ENCODE results near the gene MRPL45.
"Not testable (repeated sequence)": the region's sequence is repeated elsewhere in the genome, so short reads cannot be mapped to it uniquely, and the experiment has no call there.

Gene MRPL45

DNA sequence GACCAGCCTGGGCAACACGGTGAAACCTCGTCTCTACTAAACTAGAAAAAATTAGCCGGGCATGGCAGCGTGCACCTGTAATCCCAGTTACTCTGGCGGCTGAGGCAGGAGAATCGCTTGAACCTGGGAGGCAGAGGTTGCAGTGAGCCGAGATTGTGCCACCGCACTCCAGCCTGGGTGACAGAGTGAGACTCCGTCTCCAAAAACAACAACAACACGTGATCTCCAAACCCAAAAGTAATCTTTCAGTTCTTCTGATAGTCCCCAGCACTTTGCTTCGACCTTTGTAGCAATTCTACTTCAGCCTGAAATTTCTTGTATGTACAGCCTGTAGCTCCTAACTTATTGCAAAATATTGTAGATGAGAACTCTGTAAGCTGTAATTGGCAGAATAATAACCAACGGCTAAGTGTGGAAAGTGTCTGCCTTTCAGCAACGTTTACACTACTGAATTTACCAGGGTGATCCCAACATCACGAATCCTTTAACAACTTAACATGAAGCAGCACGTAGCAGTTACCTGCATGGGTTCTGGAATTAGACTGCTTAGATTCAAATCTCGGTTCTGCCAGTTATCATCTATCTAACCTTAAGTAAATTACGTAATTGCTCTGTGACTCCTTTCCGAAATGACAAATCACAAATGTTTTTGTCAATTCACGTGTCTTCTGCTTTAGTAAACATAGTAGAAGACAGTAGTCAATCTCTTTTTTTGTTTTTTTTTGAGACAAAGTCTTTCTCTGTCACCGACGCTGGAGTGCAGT lies 1.2 kb upstream of the MRPL45 start:
- not testable (repeated sequence) for H3K27me3 ChIP-seq (ENCODE audit: insufficient read depth, low read length); H3K36me3 ChIP-seq (ENCODE audit: insufficient read depth, low read length); H3K9me3 ChIP-seq (ENCODE audit: low read length); H3K4me3 ChIP-seq (ENCODE audit: low read length); H2AFZ ChIP-seq (ENCODE audit: low read depth, low read length); H3K4me1 ChIP-seq (ENCODE audit: insufficient read depth, low read length)

DNA sequence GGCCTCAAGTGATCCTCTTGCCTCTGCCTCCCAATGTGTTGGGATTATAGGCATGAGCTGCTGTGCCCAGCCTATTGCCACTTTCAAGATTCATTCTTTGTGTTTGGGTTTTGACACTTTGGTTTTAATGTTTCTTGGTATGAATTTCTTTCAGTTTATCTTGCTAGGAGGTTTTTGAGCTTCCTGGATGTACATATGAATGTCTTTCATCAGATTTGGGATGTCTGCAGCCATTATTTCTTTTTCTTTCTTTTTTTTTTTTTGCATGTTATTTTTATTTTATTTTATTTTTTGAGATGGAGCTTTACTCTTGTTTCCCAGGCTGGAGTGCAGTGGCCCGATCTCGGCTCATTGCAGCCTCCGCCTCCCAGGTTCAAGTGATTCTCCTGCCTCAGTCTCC lies 18.5 kb downstream of the MRPL45 start:
- Histone ChIP-seq H3K27me3 (ENCODE audit: insufficient read depth, low read length) (no peaks in the 10 kb centered on the region), H3K36me3 (ENCODE audit: insufficient read depth, low read length) (peaks cover 23% of the 10 kb centered on the region), H3K4me3 (ENCODE audit: low read length) (no peak overlapping the region), H3K9me3 (ENCODE audit: low read length) (no peaks in the 10 kb centered on the region), H3K4me1 (ENCODE audit: insufficient read depth, low read length) (no peaks in the 10 kb centered on the region), H2AFZ (ENCODE audit: low read depth, low read length) (no peak overlapping the region)

DNA sequence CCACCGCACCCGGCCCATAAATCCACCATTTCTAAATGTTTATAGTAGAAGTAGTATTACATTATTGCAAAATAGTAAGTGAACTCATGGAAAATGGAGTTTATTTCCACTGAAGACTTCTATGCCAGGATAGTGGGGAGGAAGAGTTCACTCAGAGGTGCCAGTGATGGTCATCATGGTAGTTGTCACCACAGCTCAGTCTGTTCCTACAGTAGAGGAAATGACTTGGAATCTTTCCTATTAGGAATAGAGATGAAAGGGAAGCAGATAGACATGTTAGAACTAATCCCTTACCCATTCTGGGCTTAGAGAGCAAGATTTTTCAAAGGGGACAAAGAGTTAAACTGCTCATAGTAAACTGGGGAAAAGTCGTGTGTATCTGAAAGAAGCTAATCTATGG lies 20.1 kb downstream of the MRPL45 start:
- Histone ChIP-seq H3K4me1 (ENCODE audit: insufficient read depth, low read length) (no peaks in the 10 kb centered on the region), H3K4me3 (ENCODE audit: low read length) (no peak overlapping the region), H3K36me3 (ENCODE audit: insufficient read depth, low read length) (peaks cover 27% of the 10 kb centered on the region), H3K9me3 (ENCODE audit: low read length) (no peaks in the 10 kb centered on the region), H3K27me3 (ENCODE audit: insufficient read depth, low read length) (no peaks in the 10 kb centered on the region), H2AFZ (ENCODE audit: low read depth, low read length) (no peak overlapping the region)

DNA sequence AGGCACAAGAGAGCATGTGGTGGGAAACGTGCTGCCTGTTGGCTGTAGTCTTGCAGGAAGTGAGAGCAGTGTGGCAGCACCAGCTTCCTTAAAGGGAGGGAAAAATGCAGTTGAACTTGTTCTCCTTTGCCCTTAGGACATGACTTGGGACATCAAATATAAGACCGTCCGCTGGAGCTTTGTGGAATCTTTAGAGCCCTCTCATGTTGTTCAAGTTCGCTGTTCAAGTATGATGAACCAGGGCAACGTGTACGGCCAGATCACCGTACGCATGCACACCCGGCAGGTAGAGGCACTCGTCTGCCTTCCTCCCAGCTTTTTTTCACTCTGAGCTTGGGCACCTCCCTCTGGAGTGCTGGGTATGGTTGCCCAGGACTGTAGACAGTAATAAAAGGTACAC lies 23.5 kb downstream of the MRPL45 start:
- Histone ChIP-seq H3K9me3 (ENCODE audit: low read length) (no peaks in the 10 kb centered on the region), H3K27me3 (ENCODE audit: insufficient read depth, low read length) (no peaks in the 10 kb centered on the region), H2AFZ (ENCODE audit: low read depth, low read length) (no peak overlapping the region), H3K4me1 (ENCODE audit: insufficient read depth, low read length) (peaks cover 10% of the 10 kb centered on the region), H3K4me3 (ENCODE audit: low read length) (no peak overlapping the region), H3K36me3 (ENCODE audit: insufficient read depth, low read length) (peaks cover 31% of the 10 kb centered on the region)

DNA sequence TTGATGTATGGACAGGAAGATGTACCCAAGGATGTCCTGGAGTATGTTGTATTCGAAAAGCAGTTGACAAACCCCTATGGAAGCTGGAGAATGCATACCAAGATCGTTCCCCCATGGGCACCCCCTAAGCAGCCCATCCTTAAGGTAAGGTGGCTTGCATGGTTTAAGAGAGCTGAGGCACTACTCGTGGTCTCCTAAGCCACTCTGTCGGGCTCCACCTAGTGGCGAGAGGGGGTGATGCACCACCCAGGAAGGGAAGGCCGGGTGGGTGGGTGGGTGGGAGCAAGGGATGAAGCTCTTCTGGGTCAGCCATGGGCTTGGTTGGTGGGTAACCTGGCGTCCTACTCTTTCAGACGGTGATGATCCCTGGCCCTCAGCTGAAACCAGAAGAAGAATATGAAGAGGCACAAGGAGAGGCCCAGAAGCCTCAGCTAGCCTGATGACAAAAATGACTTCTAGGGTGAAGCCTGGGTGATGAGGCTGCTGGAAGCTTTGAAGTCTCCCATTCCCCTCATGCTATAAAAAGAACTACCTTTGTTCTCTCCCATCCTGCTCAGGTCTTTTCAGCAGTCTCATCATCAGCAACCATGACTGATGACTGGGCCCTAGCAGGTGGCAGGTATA lies 25.3 kb downstream of the MRPL45 start:
- no peak overlapping the region for H2AFZ ChIP-seq (ENCODE audit: low read depth, low read length)
- H3K36me3 ChIP-seq (ENCODE audit: insufficient read depth, low read length) = peaks cover 23% of the 10 kb centered on the region
- H3K27me3 ChIP-seq (ENCODE audit: insufficient read depth, low read length) = no peaks in the 10 kb centered on the region
- no peak overlapping the region for H3K4me3 ChIP-seq (ENCODE audit: low read length)
- no peaks in the 10 kb centered on the region for H3K9me3 ChIP-seq (ENCODE audit: low read length)
- H3K4me1 ChIP-seq (ENCODE audit: insufficient read depth, low read length) = peaks cover 10% of the 10 kb centered on the region

DNA sequence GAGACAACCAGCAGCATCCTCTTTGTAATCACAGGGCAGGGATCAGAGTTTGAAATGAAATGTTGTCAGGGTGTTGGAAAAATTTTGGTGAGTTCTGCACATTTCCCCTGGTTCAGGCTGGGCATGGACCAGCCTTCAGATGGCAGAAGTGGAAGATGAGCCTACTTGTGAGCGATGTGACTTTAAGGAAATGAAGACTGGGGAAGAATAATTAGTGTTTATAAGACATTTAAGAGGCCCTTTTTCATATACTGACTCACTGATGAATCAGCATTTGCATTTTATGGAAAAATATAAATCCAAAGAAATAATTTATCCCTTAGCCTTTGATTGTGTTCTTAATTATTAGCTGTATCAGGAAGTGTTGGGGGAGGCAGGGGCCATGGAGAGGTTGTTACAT lies 25.9 kb downstream of the MRPL45 start:
- Histone ChIP-seq H2AFZ (ENCODE audit: low read depth, low read length) (no peak overlapping the region), H3K4me1 (ENCODE audit: insufficient read depth, low read length) (peaks cover 10% of the 10 kb centered on the region), H3K4me3 (ENCODE audit: low read length) (no peak overlapping the region), H3K27me3 (ENCODE audit: insufficient read depth, low read length) (no peaks in the 10 kb centered on the region), H3K36me3 (ENCODE audit: insufficient read depth, low read length) (peaks cover 23% of the 10 kb centered on the region), H3K9me3 (ENCODE audit: low read length) (no peaks in the 10 kb centered on the region)

DNA sequence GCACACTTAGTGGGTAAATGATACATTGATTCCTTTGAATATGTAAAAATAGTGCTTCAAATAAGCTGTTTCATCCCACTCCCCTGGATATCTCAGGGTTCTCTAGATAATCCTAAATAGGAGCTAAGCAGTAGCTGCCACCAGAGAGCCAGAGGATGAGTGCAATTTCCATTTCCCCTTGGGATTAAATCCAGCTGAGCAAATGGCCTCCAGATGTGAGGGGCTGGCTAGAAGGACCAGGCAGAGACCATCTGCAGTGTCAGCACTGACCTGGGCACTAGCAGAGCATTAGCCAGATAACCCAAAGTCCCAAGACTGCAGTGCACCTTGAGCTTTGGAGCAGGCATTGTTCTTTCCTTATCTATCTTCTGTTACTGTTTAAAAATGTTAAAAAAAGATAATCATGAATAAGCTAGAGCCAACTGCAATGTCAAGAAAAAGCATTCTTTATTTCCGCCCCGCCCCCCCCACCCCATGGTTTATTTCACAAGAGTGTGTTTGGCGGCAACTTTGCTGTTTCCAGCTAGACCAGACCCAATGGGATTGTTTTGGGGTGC lies 27.3 kb downstream of the MRPL45 start:
- Histone ChIP-seq H3K27me3 (ENCODE audit: insufficient read depth, low read length) (no peaks in the 10 kb centered on the region), H2AFZ (ENCODE audit: low read depth, low read length) (no peak overlapping the region), H3K4me3 (ENCODE audit: low read length) (no peak overlapping the region), H3K4me1 (ENCODE audit: insufficient read depth, low read length) (peaks cover 10% of the 10 kb centered on the region), H3K36me3 (ENCODE audit: insufficient read depth, low read length) (peaks cover 23% of the 10 kb centered on the region), H3K9me3 (ENCODE audit: low read length) (no peaks in the 10 kb centered on the region)

DNA sequence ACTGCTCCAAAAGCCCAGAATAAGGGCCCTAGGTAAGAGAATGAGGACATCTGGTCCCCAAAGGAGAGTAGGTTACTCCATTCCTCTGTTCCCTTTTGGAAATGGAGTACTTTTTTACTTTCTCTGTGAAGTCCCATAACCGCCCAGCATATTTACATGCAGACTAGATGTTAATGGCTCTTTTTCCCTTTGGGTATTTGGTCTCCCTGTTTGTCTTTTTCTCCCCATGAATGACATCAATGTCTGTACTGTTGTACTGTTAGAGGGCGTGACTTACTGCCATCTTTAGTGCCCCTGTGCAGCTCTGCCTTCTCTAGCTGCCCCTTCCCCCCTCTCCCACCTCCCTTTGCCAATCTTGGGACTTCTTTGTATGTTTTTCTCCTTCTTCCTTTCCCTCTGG lies 27.8 kb downstream of the MRPL45 start:
- peaks cover 23% of the 10 kb centered on the region for H3K36me3 ChIP-seq (ENCODE audit: insufficient read depth, low read length)
- H2AFZ ChIP-seq (ENCODE audit: low read depth, low read length) = no peak overlapping the region
- no peak overlapping the region for H3K4me3 ChIP-seq (ENCODE audit: low read length)
- peaks cover 10% of the 10 kb centered on the region for H3K4me1 ChIP-seq (ENCODE audit: insufficient read depth, low read length)
- no peaks in the 10 kb centered on the region for H3K27me3 ChIP-seq (ENCODE audit: insufficient read depth, low read length)
- H3K9me3 ChIP-seq (ENCODE audit: low read length) = no peaks in the 10 kb centered on the region

DNA sequence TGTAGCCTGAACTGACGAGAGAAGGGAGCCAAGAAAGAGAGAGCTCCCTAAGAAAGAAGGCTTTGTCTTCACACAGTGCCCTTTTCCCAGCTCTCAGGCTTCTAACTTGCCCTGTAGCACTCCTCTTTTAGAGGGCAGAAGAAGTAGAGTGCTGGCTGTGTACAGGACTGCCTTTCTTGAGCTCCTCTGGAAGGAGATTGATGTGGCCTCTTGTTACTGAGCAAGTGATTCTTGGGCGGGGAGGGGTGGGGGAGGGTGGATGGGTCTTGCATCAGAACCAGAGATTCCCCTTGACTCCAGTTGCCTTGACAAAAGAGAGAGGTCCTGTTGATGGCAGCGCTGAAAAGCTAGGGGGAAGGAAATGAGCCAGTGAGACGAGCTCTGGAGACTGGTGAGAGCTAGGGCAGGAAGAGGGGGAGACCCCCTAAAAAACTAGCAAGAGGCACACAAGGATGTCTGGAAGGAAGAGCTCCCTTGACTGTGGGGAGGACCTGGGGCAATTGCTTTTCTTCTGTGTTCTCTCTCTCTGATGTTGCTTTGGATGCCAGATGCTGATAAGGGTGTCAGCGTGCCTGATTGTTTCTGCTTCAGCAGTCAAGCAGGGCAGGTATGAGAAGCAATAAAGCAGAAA lies 28.4 kb downstream of the MRPL45 start:
- Histone ChIP-seq H3K4me3 (ENCODE audit: low read length) (no peak overlapping the region), H3K27me3 (ENCODE audit: insufficient read depth, low read length) (no peaks in the 10 kb centered on the region), H3K36me3 (ENCODE audit: insufficient read depth, low read length) (peaks cover 20% of the 10 kb centered on the region), H3K4me1 (ENCODE audit: insufficient read depth, low read length) (peaks cover 10% of the 10 kb centered on the region), H3K9me3 (ENCODE audit: low read length) (no peaks in the 10 kb centered on the region), H2AFZ (ENCODE audit: low read depth, low read length) (no peak overlapping the region)

DNA sequence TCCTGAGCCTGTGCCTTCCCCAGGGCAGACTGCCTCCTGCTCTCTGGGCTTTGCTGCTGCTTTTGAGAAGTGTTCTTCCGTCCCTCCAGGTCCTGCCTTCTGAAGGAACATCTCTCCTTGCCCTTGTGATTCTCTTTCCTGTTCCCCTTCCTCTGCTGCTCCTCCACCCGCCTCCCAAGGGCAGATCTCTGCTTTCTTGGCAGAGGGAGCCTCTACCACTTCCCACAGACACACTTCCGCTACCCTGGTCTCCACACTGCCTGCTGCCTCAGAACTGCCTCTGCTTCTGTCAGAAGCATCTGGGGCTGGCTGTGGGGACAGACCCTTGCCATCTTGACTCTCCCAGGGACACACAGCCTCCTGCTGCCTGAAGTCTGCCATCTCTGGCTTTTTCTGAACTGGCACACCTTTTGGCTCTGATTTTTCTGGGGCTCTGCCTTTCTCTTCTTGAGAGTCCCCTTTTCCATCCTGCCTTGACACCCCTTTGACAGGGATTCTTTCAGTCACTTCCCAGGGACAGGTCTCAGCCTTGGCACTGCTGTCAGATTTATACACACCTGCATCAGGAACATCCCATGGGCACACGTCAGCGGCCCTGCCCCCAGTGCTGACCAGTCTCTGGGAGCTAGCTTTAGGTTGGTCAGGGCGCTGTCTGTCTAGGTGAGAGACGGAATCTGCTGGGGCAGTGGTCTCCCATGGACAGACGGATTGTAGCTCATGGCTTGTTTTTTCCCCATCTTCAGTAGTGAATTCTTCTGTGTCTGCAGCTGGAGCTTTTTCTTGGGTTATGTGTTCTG lies 30.2 kb downstream of the MRPL45 start:
- peaks cover 10% of the 10 kb centered on the region for H3K4me1 ChIP-seq (ENCODE audit: insufficient read depth, low read length)
- H3K36me3 ChIP-seq (ENCODE audit: insufficient read depth, low read length) = peaks cover 14% of the 10 kb centered on the region
- no peaks in the 10 kb centered on the region for H3K27me3 ChIP-seq (ENCODE audit: insufficient read depth, low read length)
- no peak overlapping the region for H2AFZ ChIP-seq (ENCODE audit: low read depth, low read length)
- H3K4me3 ChIP-seq (ENCODE audit: low read length) = no peak overlapping the region
- H3K9me3 ChIP-seq (ENCODE audit: low read length) = no peaks in the 10 kb centered on the region

DNA sequence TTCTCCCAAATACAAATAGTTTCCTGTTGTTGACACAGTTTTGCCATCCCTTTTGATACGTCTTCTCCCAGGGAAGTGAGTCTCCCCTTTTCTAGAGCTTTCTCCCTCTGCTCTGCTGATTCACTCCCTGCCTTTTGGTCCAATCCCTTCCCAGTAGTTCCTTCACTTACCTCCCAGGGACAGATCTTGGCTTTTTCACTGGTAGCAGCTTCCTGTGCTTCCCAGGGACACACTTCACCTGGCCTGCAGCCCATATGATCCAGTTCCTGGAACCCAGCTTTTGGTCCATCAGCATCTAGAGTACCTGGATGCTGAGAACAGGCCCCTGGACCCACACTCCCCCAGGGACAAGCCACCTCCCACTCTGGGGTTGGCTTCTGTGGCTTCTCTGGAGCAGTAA lies 31.0 kb downstream of the MRPL45 start:
- Histone ChIP-seq H3K36me3 (ENCODE audit: insufficient read depth, low read length) (peaks cover 7% of the 10 kb centered on the region), H3K9me3 (ENCODE audit: low read length) (no peaks in the 10 kb centered on the region), H3K4me1 (ENCODE audit: insufficient read depth, low read length) (peaks cover 10% of the 10 kb centered on the region), H3K27me3 (ENCODE audit: insufficient read depth, low read length) (peaks cover under 1% of the 10 kb centered on the region), H2AFZ (ENCODE audit: low read depth, low read length) (no peak overlapping the region), H3K4me3 (ENCODE audit: low read length) (no peak overlapping the region)

DNA sequence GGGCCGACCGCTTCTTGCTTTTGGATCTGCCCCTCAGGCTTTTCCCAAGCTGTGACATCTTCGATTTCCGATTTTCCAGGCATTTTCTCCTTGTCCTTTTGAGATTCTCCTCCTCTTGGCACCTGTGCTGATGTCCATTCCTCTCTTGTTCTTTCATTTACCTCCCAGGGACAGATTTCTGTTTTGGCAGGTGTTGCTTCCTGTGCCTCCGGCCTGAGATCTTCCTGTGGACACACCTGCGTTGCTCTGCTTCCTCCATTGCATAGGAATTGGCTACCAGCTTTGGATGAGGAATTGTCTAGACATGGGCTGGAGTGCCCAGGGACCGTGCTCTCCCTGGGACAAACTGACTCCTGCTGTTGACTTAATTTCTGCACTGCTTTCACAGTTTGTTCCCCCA lies 31.7 kb downstream of the MRPL45 start:
- H3K4me3 ChIP-seq (ENCODE audit: low read length) = no peak overlapping the region
- H3K4me1 ChIP-seq (ENCODE audit: insufficient read depth, low read length) = peaks cover 10% of the 10 kb centered on the region
- H3K9me3 ChIP-seq (ENCODE audit: low read length) = no peaks in the 10 kb centered on the region
- H3K27me3 ChIP-seq (ENCODE audit: insufficient read depth, low read length) = peaks cover 4% of the 10 kb centered on the region
- no peak overlapping the region for H2AFZ ChIP-seq (ENCODE audit: low read depth, low read length)
- peaks cover 2% of the 10 kb centered on the region for H3K36me3 ChIP-seq (ENCODE audit: insufficient read depth, low read length)

DNA sequence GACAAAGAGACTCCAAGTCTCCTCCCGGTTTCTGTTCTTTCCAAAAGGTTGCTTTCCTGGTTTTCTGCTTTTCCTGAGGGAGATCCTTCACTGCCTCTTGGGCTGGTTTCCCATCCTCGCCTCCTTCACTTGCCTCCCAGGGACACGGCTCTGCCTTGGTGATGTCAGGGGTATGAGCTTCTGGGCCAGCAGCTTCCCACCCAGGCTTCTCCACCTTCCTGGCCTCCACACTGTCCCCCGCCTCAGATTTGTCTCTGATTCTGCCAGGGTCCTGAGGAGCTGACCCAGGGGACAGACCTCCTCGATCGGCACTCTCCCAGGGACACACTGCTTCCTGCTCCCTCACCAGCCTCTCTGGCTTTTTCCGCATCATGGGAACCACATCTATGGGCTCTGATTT lies 32.3 kb downstream of the MRPL45 start:
- peaks cover 10% of the 10 kb centered on the region for H3K4me1 ChIP-seq (ENCODE audit: insufficient read depth, low read length)
- peaks cover 7% of the 10 kb centered on the region for H3K27me3 ChIP-seq (ENCODE audit: insufficient read depth, low read length)
- H2AFZ ChIP-seq (ENCODE audit: low read depth, low read length) = no peak overlapping the region
- no peaks in the 10 kb centered on the region for H3K9me3 ChIP-seq (ENCODE audit: low read length)
- no peak overlapping the region for H3K4me3 ChIP-seq (ENCODE audit: low read length)
- H3K36me3 ChIP-seq (ENCODE audit: insufficient read depth, low read length) = no peaks in the 10 kb centered on the region

All from neuron (in vitro differentiated cells).